ENCODE results near the gene ZNF605.

Gene ZNF605

DNA sequence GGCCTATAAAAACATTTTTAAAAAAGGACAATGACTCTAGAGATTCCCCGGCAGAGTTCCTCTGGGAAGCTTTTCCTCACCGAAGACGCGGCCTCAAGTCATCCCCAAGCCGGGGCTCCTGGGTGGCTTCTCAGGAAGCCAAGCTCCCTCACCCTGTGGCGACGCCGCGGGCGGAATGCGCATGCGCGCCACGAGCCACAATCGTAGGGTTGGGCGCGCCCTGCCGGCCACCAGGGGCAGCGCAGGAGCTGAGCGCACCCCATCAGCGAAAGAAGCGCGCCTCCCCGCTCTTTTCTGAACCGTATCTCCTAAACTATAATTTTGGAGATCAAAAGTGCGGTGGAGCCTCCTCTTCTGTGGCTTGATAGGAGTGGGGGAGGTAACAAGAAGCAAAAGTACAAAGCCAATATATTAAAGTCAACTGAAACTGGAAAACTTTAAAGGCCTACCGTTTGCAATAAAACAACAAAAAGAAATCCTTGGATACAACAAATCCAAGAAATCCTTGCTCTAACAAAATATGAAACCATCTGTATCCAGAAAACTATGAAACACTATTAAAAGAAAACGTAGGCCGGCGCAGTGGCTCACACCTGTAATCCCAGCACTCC is 51.3 kb downstream of the ZNF605 start:
- TF ChIP-seq ESRRG (CRISPR knock-in tag; IDR thresholded peaks at IDR 0.05) (no peak), TOX (CRISPR knock-in tag; IDR thresholded peaks at IDR 0.05; ENCODE audit: borderline replicate concordance) (no peak), ZNF8 (CRISPR knock-in tag; IDR thresholded peaks at IDR 0.05) (no peak), CSDC2 (CRISPR knock-in tag; IDR thresholded peaks at IDR 0.05) (no peak), ZFP30 (CRISPR knock-in tag; IDR thresholded peaks at IDR 0.05) (no peak), ISL1 (CRISPR knock-in tag; IDR thresholded peaks at IDR 0.05) (no peak), ZC3H10 (CRISPR knock-in tag; IDR thresholded peaks at IDR 0.05) (no peak), TCF4 (CRISPR knock-in tag; IDR thresholded peaks at IDR 0.05; ENCODE audit: borderline replicate concordance) (no peak), ARNTL (CRISPR knock-in tag; IDR thresholded peaks at IDR 0.05; ENCODE audit: borderline replicate concordance, low read depth) (no peak), ZNF70 (CRISPR knock-in tag; IDR thresholded peaks at IDR 0.05) (no peak), GLIS3 (CRISPR knock-in tag; IDR thresholded peaks at IDR 0.05) (no peak)
- no peak for ATAC-seq

DNA sequence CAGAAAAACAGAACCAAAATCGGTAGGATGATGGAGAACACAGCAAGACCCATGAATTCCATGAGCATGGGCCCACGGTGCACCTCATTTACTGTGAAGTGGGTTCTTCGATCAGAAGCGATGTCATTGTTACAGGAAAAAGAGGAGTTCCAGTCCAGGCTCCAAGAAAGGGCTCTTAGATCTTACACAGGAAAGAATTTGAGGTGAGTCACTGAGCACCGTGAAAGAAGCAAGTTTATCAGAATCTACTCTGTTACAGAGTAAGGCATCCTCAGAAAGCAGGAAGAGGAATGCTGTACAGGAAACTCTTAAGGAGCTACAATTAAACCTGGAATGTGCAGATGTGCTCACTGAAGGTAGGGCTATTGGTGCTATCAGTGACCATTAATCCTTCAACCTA is 57.1 kb downstream of the ZNF605 start:
- ATAC-seq = no peak
- TF ChIP-seq PATZ1 (CRISPR knock-in tag; IDR thresholded peaks at IDR 0.05; ENCODE audit: borderline replicate concordance) = no peak
- TF ChIP-seq, protein P1, sequence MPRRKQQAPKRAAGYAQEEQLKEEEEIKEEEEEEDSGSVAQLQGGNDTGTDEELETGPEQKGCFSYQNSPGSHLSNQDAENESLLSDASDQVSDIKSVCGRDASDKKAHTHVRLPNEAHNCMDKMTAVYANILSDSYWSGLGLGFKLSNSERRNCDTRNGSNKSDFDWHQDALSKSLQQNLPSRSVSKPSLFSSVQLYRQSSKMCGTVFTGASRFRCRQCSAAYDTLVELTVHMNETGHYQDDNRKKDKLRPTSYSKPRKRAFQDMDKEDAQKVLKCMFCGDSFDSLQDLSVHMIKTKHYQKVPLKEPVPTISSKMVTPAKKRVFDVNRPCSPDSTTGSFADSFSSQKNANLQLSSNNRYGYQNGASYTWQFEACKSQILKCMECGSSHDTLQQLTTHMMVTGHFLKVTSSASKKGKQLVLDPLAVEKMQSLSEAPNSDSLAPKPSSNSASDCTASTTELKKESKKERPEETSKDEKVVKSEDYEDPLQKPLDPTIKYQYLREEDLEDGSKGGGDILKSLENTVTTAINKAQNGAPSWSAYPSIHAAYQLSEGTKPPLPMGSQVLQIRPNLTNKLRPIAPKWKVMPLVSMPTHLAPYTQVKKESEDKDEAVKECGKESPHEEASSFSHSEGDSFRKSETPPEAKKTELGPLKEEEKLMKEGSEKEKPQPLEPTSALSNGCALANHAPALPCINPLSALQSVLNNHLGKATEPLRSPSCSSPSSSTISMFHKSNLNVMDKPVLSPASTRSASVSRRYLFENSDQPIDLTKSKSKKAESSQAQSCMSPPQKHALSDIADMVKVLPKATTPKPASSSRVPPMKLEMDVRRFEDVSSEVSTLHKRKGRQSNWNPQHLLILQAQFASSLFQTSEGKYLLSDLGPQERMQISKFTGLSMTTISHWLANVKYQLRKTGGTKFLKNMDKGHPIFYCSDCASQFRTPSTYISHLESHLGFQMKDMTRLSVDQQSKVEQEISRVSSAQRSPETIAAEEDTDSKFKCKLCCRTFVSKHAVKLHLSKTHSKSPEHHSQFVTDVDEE (CRISPR knock-in tag; IDR thresholded peaks at IDR 0.05) = no peak
- no peak for TF ChIP-seq TCF4 (CRISPR knock-in tag; IDR thresholded peaks at IDR 0.05; ENCODE audit: borderline replicate concordance)
- no peak for TF ChIP-seq TOX (CRISPR knock-in tag; IDR thresholded peaks at IDR 0.05; ENCODE audit: borderline replicate concordance)

GRCh38 chr12:132888852-132889251 is 67.3 kb downstream of the ZNF605 start:
- TF ChIP-seq, protein P1 (CRISPR knock-in tag; IDR thresholded peaks at IDR 0.05) = no peak
- TF ChIP-seq BACH2 (CRISPR knock-in tag; IDR thresholded peaks at IDR 0.05; ENCODE audit: borderline replicate concordance) = no peak
- no peak for TF ChIP-seq ZNF565 (CRISPR knock-in tag; conservative IDR thresholded peaks at IDR 0.05; ENCODE audit: low read depth)
- no peak for TF ChIP-seq CSRNP3 (CRISPR knock-in tag; IDR thresholded peaks at IDR 0.05)
- no peak for ATAC-seq

- ATAC-seq = peak; percentile 100
- TF ChIP-seq ZNF8 (CRISPR knock-in tag; IDR thresholded peaks at IDR 0.05) (no peak), TCF4 (CRISPR knock-in tag; IDR thresholded peaks at IDR 0.05; ENCODE audit: borderline replicate concordance) (no peak), ZFP3 (CRISPR knock-in tag; IDR thresholded peaks at IDR 0.05) (0 out of 2 replicates have a peak, but pooled peaks have one; percentile 33), RARB (CRISPR knock-in tag; IDR thresholded peaks at IDR 0.05) (no peak)
- TF ChIP-seq, protein P1 (CRISPR knock-in tag; IDR thresholded peaks at IDR 0.05) = 0 out of 2 replicates have a peak, but pooled peaks have one; percentile 50
- TF ChIP-seq, protein P2, sequence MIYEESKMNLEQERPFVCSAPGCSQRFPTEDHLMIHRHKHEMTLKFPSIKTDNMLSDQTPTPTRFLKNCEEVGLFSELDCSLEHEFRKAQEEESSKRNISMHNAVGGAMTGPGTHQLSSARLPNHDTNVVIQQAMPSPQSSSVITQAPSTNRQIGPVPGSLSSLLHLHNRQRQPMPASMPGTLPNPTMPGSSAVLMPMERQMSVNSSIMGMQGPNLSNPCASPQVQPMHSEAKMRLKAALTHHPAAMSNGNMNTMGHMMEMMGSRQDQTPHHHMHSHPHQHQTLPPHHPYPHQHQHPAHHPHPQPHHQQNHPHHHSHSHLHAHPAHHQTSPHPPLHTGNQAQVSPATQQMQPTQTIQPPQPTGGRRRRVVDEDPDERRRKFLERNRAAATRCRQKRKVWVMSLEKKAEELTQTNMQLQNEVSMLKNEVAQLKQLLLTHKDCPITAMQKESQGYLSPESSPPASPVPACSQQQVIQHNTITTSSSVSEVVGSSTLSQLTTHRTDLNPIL (CRISPR knock-in tag; IDR thresholded peaks at IDR 0.05; ENCODE audit: low read depth) = no peak
These were observed 68.4 kb downstream of the ZNF605 start, which contains the start of gene CHFR for GRCh38 chr12:132887513-132888351. Gene CHFR, minus strand, starts transcription at chr12:132887605. Its CDS starts 277 bp downstream, at chr12:132887328.
